PC-9 (cell line): ENCODE data around the gene ZNF710. TPM values are rescaled to one million over a fixed set of nuclear protein-coding genes. Genes with fewer than 3 reads are reported as not detected.
A peak's percentile ranks its signal among the peaks of the same experiment; 100 is the strongest.

Experiments used
- BruUV-seq: library from RNA; stranded (reverse); fragments of 400-500 nt; replicated peaks from 2 replicates; lab custom pipeline; 2021; lab: Mats Ljungman, UMichigan
- CTCF ChIA-PET: fragments of 300-600 bp; sonication (Branson Sonifier 250); formaldehyde crosslinking; loops from one replicate; lab custom pipeline; 2022; ENCODE audit warnings: antibody characterized with exemption; lab: Charles Lee
- POLR2A ChIA-PET: fragments of 300-600 bp; sonication (Branson Sonifier 250); formaldehyde crosslinking; loops from one replicate; lab custom pipeline; 2022; ENCODE audit warnings: antibody characterized with exemption; ENCODE audit not compliant: unreplicated experiment; lab: Charles Lee
- DNase-seq, 2 experiments: peaks; one replicate each; pipeline versions ENCODE4 v3.0.0 to v3.0.0-alpha.2; 2015 to 2022; ENCODE audit warnings: mixed read lengths in 1 of 2
- H2AFZ ChIP-seq: fragments of 200-600 bp; sonication (generic); 2 replicates; pipeline ENCODE4 v1.8.1; 2017; ENCODE audit warnings: antibody characterized with exemption
- H3F3A ChIP-seq: fragments of 200-600 bp; sonication (generic); 2 replicates; pipeline ENCODE4 v1.8.1; 2017; ENCODE audit warnings: antibody characterized with exemption, mild to moderate bottlenecking, low read depth; ENCODE audit not compliant: insufficient read depth
- H3K27ac ChIP-seq: fragments of 200-600 bp; sonication (generic); 2 replicates; pipeline ENCODE4 v1.6.1; 2016; ENCODE audit warnings: mixed run types
- H3K27me3 ChIP-seq: fragments of 200-600 bp; sonication (generic); 2 replicates; pipeline ENCODE4 v1.6.1; 2016; ENCODE audit warnings: low read depth, mixed run types; ENCODE audit not compliant: insufficient read depth
- H3K36me3 ChIP-seq: fragments of 200-600 bp; sonication (generic); 2 replicates; pipeline ENCODE4 v1.6.1; 2016; ENCODE audit warnings: low read depth, mixed run types
- H3K4me1 ChIP-seq: fragments of 200-600 bp; sonication (generic); replicated peaks from 2 replicates; pipeline ENCODE4 v1.6.1; 2016; ENCODE audit warnings: mixed run types; ENCODE audit not compliant: insufficient read depth
- H3K4me2 ChIP-seq: fragments of 200-600 bp; sonication (generic); 2 replicates; pipeline ENCODE4 v1.6.1; 2017; ENCODE audit warnings: mixed run types
- H3K4me3 ChIP-seq: fragments of 200-600 bp; sonication (generic); 2 replicates; pipeline ENCODE4 v1.6.1; 2016; ENCODE audit warnings: mixed run types
- H3K79me2 ChIP-seq: fragments of 200-600 bp; sonication (generic); 2 replicates; pipeline ENCODE4 v1.6.1; 2017; ENCODE audit warnings: low read depth, mixed run types
- H3K9me2 ChIP-seq: fragments of 200-600 bp; sonication (generic); 2 replicates; pipeline ENCODE4 v1.8.1; 2017; ENCODE audit warnings: mild to moderate bottlenecking; ENCODE audit not compliant: insufficient read depth
- H3K9me3 ChIP-seq: fragments of 200-600 bp; sonication (generic); 2 replicates; pipeline ENCODE4 v1.8.1; 2016; ENCODE audit warnings: low read depth; ENCODE audit not compliant: insufficient read depth
- H4K20me1 ChIP-seq: fragments of 200-600 bp; sonication (generic); 2 replicates; pipeline ENCODE4 v1.8.1; 2017; ENCODE audit not compliant: insufficient read depth
- EZH2 ChIP-seq: fragments of 200-600 bp; sonication (generic); IDR thresholded peaks from 2 replicates; pipeline ENCODE4 v1.8.0; 2017; ENCODE audit warnings: antibody characterized with exemption, low read depth
- intact Hi-C: fragments of 100-400 bp; cut with micrococcal nuclease; formaldehyde crosslinking; loops from one replicate; pipeline ENCODE4 v1.10.0; 2022; ENCODE audit not compliant: unreplicated experiment
- total RNA-seq: library from RNA; stranded (reverse); gene quantifications from 2 replicates; pipeline ENCODE4 v1.2.3, GENCODE V29; 2021
- TF ChIP-seq, protein P1 (sequence below): fragments of 200-600 bp; sonication (generic); conservative IDR thresholded peaks from 2 replicates; pipeline ENCODE4 v1.6.1; 2017; ENCODE audit warnings: mixed run types, antibody characterized with exemption, mild to moderate bottlenecking, moderate library complexity

The ZNF710 gene
- total RNA-seq, 1 experiment from 2014 or later: 23.4 TPM

DNA sequence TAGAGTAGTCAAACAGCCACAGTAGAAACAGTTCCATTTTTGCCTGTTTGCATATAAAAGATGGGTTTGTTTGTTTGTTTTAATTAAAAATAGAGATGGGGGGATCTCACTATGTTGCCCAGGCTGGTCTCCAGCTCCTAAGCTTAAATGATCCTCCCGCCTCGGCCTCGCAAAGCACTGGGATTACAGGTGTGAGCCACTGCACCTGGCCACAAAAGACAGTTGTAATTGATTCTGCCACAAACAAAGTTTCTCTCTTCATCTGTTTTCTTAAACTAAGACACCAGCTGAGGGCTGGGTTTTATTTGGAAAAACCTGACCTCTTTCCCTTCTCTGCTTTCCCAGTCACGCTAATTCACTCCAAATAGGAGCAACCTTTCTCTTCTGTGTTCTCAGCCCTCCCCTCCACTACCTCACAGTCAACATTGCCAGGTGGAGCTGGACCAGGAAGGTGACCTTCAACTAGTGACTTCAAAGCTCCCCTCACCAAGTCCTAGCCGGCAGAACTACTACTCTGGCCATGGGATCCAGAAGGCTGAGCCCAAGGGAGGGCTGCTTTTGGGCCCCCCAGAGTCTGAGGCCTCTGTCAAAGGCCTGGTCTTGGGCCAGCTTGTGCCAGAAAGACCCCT, 102.7 kb downstream of the ZNF710 start:
- H3K4me3 ChIP-seq: no peak overlapping the region
- CTCF ChIA-PET: no interaction called here
- H3K27ac ChIP-seq: no peak overlapping the region
- intact Hi-C loops: loop anchor here (2.0 to 5.0 kb wide), 4 partner anchors 38 to 828 kb away; partner anchors contain the start of genes HDDC3 and MESP1
- no peaks in the 10 kb centered on the region for H4K20me1 ChIP-seq
- H3K79me2 ChIP-seq: peaks cover 23% of the 10 kb centered on the region
- POLR2A ChIA-PET: interaction anchor here (0.6 kb wide), 2 partner anchors 83 to 110 kb away, joined by 4 to 5 read pairs; no protein-coding TSS in a partner anchor
- no TSS peak for BruUV-seq
- no peaks in the 10 kb centered on the region for H3K27me3 ChIP-seq
- peaks cover 73% of the 10 kb centered on the region for H3K4me1 ChIP-seq
- no peak for DNase-seq
- H3K9me2 ChIP-seq: no peaks in the 10 kb centered on the region
- H3F3A ChIP-seq: peaks cover 34% of the 10 kb centered on the region
- no peaks in the 10 kb centered on the region for H3K9me3 ChIP-seq
- H3K4me2 ChIP-seq: peak overlapping the region; percentile 84
- H3K36me3 ChIP-seq: no peaks in the 10 kb centered on the region
- H2AFZ ChIP-seq: no peak overlapping the region
- TF ChIP-seq, protein P1, sequence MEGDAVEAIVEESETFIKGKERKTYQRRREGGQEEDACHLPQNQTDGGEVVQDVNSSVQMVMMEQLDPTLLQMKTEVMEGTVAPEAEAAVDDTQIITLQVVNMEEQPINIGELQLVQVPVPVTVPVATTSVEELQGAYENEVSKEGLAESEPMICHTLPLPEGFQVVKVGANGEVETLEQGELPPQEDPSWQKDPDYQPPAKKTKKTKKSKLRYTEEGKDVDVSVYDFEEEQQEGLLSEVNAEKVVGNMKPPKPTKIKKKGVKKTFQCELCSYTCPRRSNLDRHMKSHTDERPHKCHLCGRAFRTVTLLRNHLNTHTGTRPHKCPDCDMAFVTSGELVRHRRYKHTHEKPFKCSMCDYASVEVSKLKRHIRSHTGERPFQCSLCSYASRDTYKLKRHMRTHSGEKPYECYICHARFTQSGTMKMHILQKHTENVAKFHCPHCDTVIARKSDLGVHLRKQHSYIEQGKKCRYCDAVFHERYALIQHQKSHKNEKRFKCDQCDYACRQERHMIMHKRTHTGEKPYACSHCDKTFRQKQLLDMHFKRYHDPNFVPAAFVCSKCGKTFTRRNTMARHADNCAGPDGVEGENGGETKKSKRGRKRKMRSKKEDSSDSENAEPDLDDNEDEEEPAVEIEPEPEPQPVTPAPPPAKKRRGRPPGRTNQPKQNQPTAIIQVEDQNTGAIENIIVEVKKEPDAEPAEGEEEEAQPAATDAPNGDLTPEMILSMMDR: no peak
- no peak for TF ChIP-seq EZH2

DNA sequence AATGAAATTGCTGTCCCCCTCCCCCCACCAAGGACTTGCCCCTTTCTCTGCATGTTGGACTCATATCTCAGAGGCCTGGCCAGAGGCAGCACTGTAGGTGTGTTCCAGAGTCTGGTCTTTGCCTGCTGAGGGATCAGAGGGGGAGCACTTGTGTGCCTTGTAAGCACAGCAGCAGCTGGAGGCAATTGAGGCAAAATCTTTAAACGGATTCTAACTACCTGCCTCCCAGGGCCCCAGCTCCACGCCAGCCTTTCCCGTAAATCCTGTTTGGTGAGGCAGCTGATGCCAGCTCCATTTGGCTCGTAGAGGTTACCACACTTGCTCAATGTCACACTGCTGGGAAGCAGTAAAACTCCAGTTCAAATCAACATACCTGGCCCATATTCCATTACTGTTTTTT, 103.4 kb downstream of the ZNF710 start:
- H3K9me2 ChIP-seq: no peaks in the 10 kb centered on the region
- peaks cover 66% of the 10 kb centered on the region for H3K4me1 ChIP-seq
- H3K27me3 ChIP-seq: no peaks in the 10 kb centered on the region
- H3K9me3 ChIP-seq: no peaks in the 10 kb centered on the region
- ChIA-PET POLR2A (interaction anchor here (0.7 kb wide), 1 partner anchor 130 kb away, joined by 3 read pairs; the partner anchor contains the start of gene GDPGP1), CTCF (no interaction called here)
- DNase-seq: peak; percentile 56 to 80
- TF ChIP-seq, protein P1: no peak
- TF ChIP-seq EZH2: no peak
- H2AFZ ChIP-seq: no peak overlapping the region
- intact Hi-C loops: loop anchor here (5.0 kb wide), 3 partner anchors 38 to 828 kb away; partner anchors contain the start of gene HDDC3
- H3K4me3 ChIP-seq: no peak overlapping the region
- H3F3A ChIP-seq: peaks cover 29% of the 10 kb centered on the region
- no peak overlapping the region for H3K27ac ChIP-seq
- peak overlapping the region; percentile 84 for H3K4me2 ChIP-seq
- no peaks in the 10 kb centered on the region for H3K36me3 ChIP-seq
- no TSS peak for BruUV-seq
- no peaks in the 10 kb centered on the region for H4K20me1 ChIP-seq
- H3K79me2 ChIP-seq: peaks cover 16% of the 10 kb centered on the region

GRCh38 chr15:90105521-90105920, 104.4 kb downstream of the ZNF710 start:
- BruUV-seq: no TSS peak
- no peak for DNase-seq
- H2AFZ ChIP-seq: no peak overlapping the region
- intact Hi-C loops: no loop called here
- H3K4me3 ChIP-seq: no peak overlapping the region
- H3K79me2 ChIP-seq: peaks cover 13% of the 10 kb centered on the region
- TF ChIP-seq, protein P1: no peak
- no peak for TF ChIP-seq EZH2
- H4K20me1 ChIP-seq: no peaks in the 10 kb centered on the region
- no peaks in the 10 kb centered on the region for H3K9me2 ChIP-seq
- H3K9me3 ChIP-seq: no peaks in the 10 kb centered on the region
- H3K27me3 ChIP-seq: no peaks in the 10 kb centered on the region
- peaks cover 56% of the 10 kb centered on the region for H3K4me1 ChIP-seq
- ChIA-PET CTCF (no interaction called here), POLR2A (no interaction called here)
- H3K27ac ChIP-seq: no peak overlapping the region
- H3K36me3 ChIP-seq: no peaks in the 10 kb centered on the region
- H3F3A ChIP-seq: peaks cover 19% of the 10 kb centered on the region
- peak overlapping the region; percentile 84 for H3K4me2 ChIP-seq
